Measurements from ENCODE around the gene C5orf58. TPM values are rescaled to one million over a fixed set of nuclear protein-coding genes. Genes with fewer than 3 reads are reported as not detected.

Gene C5orf58
- total RNA-seq, 1 donor from 2014 or later, result not detected

DNA sequence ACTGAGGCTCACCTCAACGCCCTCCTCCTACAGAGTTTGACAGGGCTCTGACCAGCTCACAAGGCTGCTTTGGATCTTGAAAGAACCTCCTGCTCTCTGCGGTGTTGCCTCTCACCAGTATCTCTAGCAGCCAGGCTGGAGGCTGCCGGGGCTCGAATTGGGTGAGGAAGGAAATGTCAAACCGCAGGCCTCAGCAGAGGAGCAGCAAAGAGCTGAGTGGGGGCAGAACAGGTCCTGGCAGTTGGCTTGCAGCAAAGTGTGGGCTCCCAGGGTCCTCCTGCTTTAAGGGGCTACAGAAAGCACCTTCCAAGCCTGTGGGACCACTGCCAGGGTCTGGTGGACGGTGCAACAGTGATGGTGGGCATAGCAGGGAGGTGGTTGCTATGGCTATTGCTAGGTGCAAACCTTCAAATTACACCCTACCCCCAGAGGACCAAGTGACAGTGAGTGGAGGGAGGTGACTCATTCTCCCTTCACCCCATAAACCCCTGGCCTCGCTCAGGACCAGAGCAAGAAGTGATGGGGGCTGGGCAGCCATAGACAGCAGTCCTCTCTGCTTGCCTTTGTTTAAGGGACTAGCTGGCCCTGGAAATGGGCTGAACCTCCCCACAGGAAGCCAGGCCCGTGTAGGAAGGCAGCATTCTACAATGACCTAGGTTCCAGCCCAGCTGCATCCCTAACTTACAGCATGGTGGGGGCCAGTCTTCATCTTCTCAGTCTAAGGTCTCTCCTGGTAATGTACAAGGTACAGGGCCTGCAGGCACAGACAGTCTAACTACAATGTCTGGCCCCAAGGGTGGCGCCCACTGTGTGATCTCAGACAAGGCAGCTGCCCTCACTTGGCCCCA is 46.0 kb downstream of the C5orf58 start:
- no peak for DNase-seq (ENCODE audit: low read depth, low spot score)

- DNase-seq (ENCODE audit: low read depth, low spot score), result no peak
These were observed 46.7 kb downstream of the C5orf58 start for GRCh38 chr5:170279459-170279817.

- no peak for DNase-seq (ENCODE audit: low read depth, low spot score)
These were observed 47.3 kb downstream of the C5orf58 start for GRCh38 chr5:170280011-170280493.

DNA sequence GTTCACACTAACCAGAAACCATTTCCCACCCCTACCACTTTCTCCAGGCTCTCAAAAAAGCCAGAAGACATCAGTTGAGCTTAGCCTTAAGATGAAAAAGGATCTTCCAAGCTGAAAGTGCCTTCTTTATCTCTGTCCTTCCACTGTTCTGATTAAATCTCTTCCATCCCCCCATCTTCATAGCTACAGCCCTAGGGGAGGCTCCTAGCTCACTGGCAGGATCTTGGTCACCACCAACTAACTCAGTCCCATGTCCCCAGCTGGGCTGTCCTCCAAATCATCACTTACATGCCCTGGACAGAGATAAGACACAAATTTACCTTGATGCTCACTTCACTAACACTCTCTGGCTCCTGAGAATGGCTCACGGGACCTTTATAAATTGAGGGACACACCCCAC is 50.5 kb downstream of the C5orf58 start:
- no peak for DNase-seq (ENCODE audit: low read depth, low spot score)

DNA sequence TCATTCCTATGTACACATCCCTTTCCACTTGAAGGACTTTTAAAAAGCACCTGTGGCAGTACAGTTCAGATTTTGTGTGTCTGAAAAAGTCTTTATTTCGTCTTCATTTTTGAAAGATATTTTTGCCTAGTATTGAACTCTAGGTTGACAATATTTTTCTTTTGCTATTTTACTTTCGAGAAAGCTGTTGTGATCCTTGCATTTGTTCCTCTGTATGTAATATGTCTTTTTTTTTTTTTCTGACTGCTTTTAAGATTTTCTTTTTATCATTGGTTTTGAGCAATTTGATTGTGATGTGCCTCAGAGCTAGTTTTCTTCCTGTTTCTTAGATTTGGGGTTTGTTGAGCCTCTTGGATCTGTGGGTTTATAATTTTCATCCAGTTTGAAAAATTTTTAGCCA is 51.4 kb downstream of the C5orf58 start:
- DNase-seq (ENCODE audit: low read depth, low spot score), result no peak

DNA sequence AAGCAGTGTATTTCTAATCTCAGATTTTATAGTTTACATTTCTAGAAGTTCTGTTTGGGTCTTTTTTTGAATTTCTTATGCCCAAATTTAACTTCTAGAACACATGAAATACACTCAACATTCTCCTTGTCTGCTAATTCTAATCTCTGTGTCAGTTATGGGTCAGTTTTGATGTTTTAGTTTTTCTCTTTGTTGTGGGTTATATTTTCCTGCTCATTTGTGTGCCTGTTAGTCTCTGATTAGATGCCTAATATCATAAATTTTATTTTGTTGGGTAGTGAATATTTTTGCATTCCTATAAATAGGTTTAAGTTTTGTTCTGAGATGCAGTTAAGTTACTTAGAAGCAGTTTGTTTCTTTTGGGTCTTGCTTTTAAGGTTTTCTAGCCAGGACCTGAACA is 52.4 kb downstream of the C5orf58 start:
- DNase-seq (ENCODE audit: low read depth, low spot score), result no peak

GRCh38 chr5:170286386-170286925 is 53.7 kb downstream of the C5orf58 start:
- no peak for DNase-seq (ENCODE audit: low read depth, low spot score)

- DNase-seq (ENCODE audit: low read depth, low spot score), result no peak
These were observed 54.7 kb downstream of the C5orf58 start for GRCh38 chr5:170287532-170287931.

- DNase-seq (ENCODE audit: low read depth, low spot score), result no peak
These were observed 55.4 kb downstream of the C5orf58 start for GRCh38 chr5:170288151-170288550.

- DNase-seq (ENCODE audit: low read depth, low spot score), result no peak
These were observed 55.8 kb downstream of the C5orf58 start for GRCh38 chr5:170288551-170288950.

DNA sequence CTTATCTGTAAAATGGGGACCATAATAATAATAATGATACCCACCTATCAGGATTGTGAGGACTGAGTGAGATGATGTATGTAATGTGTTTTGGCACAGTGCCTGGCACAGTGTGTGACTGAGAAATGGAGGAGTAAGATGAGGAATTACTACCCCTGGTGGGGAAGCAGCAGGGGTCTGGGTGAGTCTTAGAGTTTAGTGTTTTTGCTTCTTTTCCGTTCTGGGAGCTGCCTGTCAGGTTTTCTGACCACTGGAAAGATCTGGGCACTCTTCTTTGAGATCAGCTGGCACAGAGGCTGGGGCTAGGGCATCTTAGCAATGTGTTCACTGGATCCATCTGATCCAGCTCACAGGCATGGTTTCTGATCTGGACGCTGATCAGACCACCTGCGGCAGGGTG is 56.3 kb downstream of the C5orf58 start:
- DNase-seq (ENCODE audit: low read depth, low spot score), result no peak

GRCh38 chr5:170289764-170290163 is 57.0 kb downstream of the C5orf58 start:
- DNase-seq (ENCODE audit: low read depth, low spot score), result no peak

DNA sequence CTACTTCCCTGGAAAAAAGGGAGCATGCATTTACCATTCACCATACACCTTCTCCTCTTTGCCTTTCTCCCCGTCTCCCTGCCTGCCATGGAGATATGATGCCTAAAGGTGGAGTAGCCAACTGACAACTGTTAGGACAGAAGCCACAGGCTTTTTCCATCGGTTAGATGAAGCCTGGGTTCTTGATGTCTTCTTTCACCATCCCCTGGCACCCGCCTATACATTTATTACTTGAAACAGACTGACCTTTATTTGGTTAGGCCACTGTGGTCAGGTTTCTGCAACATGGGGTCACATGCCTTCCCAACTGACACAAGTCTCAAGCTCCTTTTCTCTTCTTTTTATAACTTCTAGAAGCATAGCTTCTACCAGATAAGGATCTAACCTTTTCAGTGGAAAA is 57.7 kb downstream of the C5orf58 start:
- no peak for DNase-seq (ENCODE audit: low read depth, low spot score)

DNA sequence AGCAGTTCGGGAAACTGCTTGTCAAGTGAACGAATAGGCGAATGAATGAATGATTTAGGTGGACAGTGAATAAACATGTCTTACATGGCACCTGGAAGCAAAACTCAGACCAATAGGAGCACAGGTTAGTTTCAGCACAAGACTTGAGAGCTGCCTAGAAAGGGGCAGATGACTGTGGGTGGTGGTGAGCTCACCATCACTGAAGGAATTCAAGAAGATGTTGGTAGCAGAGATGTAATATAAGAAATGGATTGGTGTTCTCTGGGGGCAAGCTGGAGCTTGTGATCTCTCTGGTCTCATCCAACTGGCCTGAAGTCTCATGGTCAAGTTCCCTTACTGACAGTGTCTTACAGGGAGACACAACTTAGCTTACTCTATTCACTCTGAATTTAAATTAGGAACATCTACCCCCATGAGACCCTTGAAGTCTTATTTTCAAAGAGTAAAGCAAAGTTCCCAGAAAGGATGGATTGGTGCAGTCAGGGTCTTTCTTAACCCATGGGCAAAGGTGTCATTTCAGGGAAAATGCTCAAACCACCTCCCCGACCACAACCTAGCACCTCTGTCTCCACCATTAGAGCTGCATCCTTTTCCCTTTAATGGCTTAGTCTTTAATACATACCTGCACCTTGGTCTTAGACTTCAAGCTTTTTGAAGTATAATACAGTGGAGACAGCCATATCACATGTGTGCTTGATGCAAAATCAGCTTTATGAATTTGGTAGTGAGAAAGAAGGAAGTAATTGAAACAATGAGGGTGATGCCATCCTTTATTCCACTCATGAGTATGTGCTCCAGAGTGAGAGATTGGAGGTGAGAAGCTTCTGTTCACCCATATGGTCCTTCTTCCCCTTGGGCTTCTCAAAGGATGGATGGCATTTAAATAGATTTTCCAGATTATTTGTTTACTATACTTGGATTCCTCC is 59.7 kb downstream of the C5orf58 start:
- DNase-seq (ENCODE audit: low read depth, low spot score), result no peak

DNA sequence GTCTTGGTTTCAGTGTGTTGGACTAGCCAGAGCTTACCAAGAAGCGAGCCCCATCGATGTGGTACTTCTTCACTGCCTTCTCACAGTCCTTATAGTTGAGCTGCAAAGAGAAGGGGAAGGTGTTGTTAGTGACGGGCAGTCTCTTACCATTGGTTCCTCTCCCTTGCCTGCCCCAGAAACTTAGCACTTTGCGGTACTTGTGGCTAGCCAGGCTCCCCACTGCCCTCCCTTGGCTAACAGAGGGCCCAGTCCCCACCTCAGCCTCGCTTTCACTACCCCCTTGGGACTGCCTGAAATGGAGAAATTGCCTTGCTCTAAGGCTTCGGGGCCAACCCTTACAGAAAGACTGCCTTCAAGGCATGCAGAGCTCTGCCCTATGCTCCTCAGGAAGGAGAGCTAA is 60.5 kb downstream of the C5orf58 start:
- DNase-seq (ENCODE audit: low read depth, low spot score), result no peak

- no peak for DNase-seq (ENCODE audit: low read depth, low spot score)
These were observed 61.3 kb downstream of the C5orf58 start for GRCh38 chr5:170294057-170294456.

DNA sequence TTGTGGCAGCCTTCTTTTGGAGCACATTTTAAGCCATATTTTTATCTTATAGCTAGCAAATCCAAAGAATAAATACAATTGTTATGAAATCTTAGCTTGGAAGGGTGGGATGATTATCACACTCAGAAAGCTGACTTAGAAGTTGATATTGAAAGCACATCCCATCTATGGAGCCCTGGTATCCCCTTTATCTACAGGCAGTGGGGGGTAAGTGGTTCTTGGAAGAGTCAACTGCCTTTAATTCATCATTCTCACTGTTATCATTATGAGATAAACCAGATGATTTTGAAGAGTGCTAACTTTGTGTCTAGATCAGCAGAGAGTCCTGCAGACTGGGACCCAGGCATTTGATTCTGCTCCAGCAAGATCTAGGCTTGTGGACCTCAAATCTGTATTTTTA is 61.8 kb downstream of the C5orf58 start:
- DNase-seq (ENCODE audit: low read depth, low spot score), result no peak

Other genes with a start within 250 kb of the C5orf58 start
- not detected in 2 replicates for gene FOXI1, start 127.1 kb upstream of the C5orf58 start, total RNA-seq
- not detected in 2 replicates for gene LCP2, start 64.8 kb downstream of the C5orf58 start, total RNA-seq
- gene KCNMB1, start 156.4 kb downstream of the C5orf58 start, total RNA-seq, result 0.35 and 0.86 TPM in 2 replicates

Data from pulmonary artery endothelial cell (primary cell).